ENCODE results near the gene TMTC1.

The TMTC1 gene

GRCh38 chr12:29804019-29804418 is 20.3 kb upstream of the TMTC1 start:
- DNase-seq (ENCODE audit: low read depth) = no peak
- no peak overlapping the region for H3K4me3 ChIP-seq (ENCODE audit: low read depth, low read length)
- TF ChIP-seq POLR2A (IDR thresholded peaks at IDR 0.05; ENCODE audit: extremely low read depth, insufficient read length) (no peak), CTCF (IDR thresholded peaks at IDR 0.05; ENCODE audit: low read depth, low read length) (no peak), MAX (IDR thresholded peaks at IDR 0.05; ENCODE audit: low read depth, low read length) (no peak), MYC (IDR thresholded peaks at IDR 0.05; ENCODE audit: low read depth, low read length) (no peak)

GRCh38 chr12:29799591-29799990 is 15.8 kb upstream of the TMTC1 start:
- H3K4me3 ChIP-seq (ENCODE audit: low read depth, low read length) = no peak overlapping the region
- TF ChIP-seq CTCF (IDR thresholded peaks at IDR 0.05; ENCODE audit: low read depth, low read length) = no peak
- no peak for DNase-seq (ENCODE audit: low read depth)

GRCh38 chr12:29797565-29798355 is 14.0 kb upstream of the TMTC1 start:
- no peak for DNase-seq (ENCODE audit: low read depth)
- H3K4me3 ChIP-seq (ENCODE audit: low read depth, low read length) = no peak overlapping the region
- TF ChIP-seq MAX (IDR thresholded peaks at IDR 0.05; ENCODE audit: low read depth, low read length) = no peak
- TF ChIP-seq CTCF (IDR thresholded peaks at IDR 0.05; ENCODE audit: low read depth, low read length) = no peak
- no peak for TF ChIP-seq MYC (IDR thresholded peaks at IDR 0.05; ENCODE audit: low read depth, low read length)
- TF ChIP-seq POLR2A (IDR thresholded peaks at IDR 0.05; ENCODE audit: extremely low read depth, insufficient read length) = no peak

GRCh38 chr12:29796823-29797263 is 13.1 kb upstream of the TMTC1 start:
- TF ChIP-seq POLR2A (IDR thresholded peaks at IDR 0.05; ENCODE audit: extremely low read depth, insufficient read length) (no peak), MYC (IDR thresholded peaks at IDR 0.05; ENCODE audit: low read depth, low read length) (no peak), CTCF (IDR thresholded peaks at IDR 0.05; ENCODE audit: low read depth, low read length) (no peak), MAX (IDR thresholded peaks at IDR 0.05; ENCODE audit: low read depth, low read length) (no peak)
- no peak for DNase-seq (ENCODE audit: low read depth)
- no peak overlapping the region for H3K4me3 ChIP-seq (ENCODE audit: low read depth, low read length)

- TF ChIP-seq MYC (IDR thresholded peaks at IDR 0.05; ENCODE audit: low read depth, low read length) = no peak
- TF ChIP-seq CTCF (IDR thresholded peaks at IDR 0.05; ENCODE audit: low read depth, low read length) = no peak
- no peak for TF ChIP-seq POLR2A (IDR thresholded peaks at IDR 0.05; ENCODE audit: extremely low read depth, insufficient read length)
- TF ChIP-seq MAX (IDR thresholded peaks at IDR 0.05; ENCODE audit: low read depth, low read length) = no peak
- no peak overlapping the region for H3K4me3 ChIP-seq (ENCODE audit: low read depth, low read length)
- no peak for DNase-seq (ENCODE audit: low read depth)
These were observed 12.0 kb upstream of the TMTC1 start for GRCh38 chr12:29795715-29796114.

All from NB4 (cell line).